ENCODE measurements around the gene PALD1. TPM values are rescaled to one million over a fixed set of nuclear protein-coding genes. Genes with fewer than 3 reads are reported as not detected.

The PALD1 gene
- polyA plus RNA-seq, 1 of the 3 experiments (the other 2 are of a cell fraction): 0.16 TPM

GRCh38 chr10:70535451-70535850, 56.9 kb downstream of the PALD1 start:
- 61% methylated on average over 5 of the region's 5 CpGs for WGBS (ENCODE audit: low lambda C conversion rate)
- POLR2A ChIA-PET: interaction anchor here (0.6 kb wide), 1 partner anchor 24 kb away, joined by 3 read pairs; no protein-coding TSS in a partner anchor
- Histone ChIP-seq H3K4me1 (ENCODE audit: control insufficient read depth in 1 of 2, insufficient read depth in 2 of 2, low read depth in 1 of 2, low read length in 1 of 2) (no peaks in the 10 kb centered on the region), H2AFZ (ENCODE audit: low read depth) (no peak overlapping the region), H3K9me3 (no peaks in the 10 kb centered on the region), H3K9me2 (no peaks in the 10 kb centered on the region), H3K27me3 (ENCODE audit: insufficient read depth) (0 out of 2 replicates have a peak, but pooled peaks cover 5% of the 10 kb centered on the region), H3K79me2 (ENCODE audit: insufficient read depth) (no peaks in the 10 kb centered on the region), H3F3A (replicated peaks; ENCODE audit: insufficient read depth) (no peaks in the 10 kb centered on the region), H3K4me3 (ENCODE audit: low read depth in 2 of 2, low read length in 1 of 2) (no peak overlapping the region), H4K20me1 (ENCODE audit: insufficient read depth) (no peaks in the 10 kb centered on the region), H3K27ac (ENCODE audit: low read depth in 2 of 2, low read length in 1 of 2) (no peak overlapping the region), H3K4me2 (no peak overlapping the region), H3K9ac (no peak overlapping the region), H3K36me3 (replicated peaks in 1 of 2; ENCODE audit: control insufficient read depth in 1 of 2, insufficient read depth in 2 of 2, low read length in 1 of 2) (no peaks in the 10 kb centered on the region)
- CTCF ChIA-PET: interaction anchor here (1.8 to 12.2 kb wide), 2 partner anchors 75 to 224 kb away, joined by 6 to 190 read pairs; no protein-coding TSS in a partner anchor
- DNase-seq: no peak
- TF ChIP-seq IRF3 (IDR thresholded peaks at IDR 0.05; ENCODE audit: low read depth, low read length) (no peak), EP300 (IDR thresholded peaks at IDR 0.05; ENCODE audit: borderline replicate concordance in 1 of 2, low read depth in 1 of 2, low read length in 1 of 2) (no peak), ZBTB33 (IDR thresholded peaks at IDR 0.05; ENCODE audit: borderline replicate concordance, low read depth) (no peak), FOXM1 (IDR thresholded peaks at IDR 0.05; ENCODE audit: low read depth) (no peak), FOXJ3 (CRISPR knock-in tag; IDR thresholded peaks at IDR 0.05) (no peak), TCF12 (IDR thresholded peaks at IDR 0.05) (no peak), YY1 (IDR thresholded peaks at IDR 0.05; ENCODE audit: low read depth) (no peak), CHD2 (IDR thresholded peaks at IDR 0.05; ENCODE audit: low read length, partially characterized antibody) (no peak), MAX (IDR thresholded peaks at IDR 0.05; ENCODE audit: low read depth) (no peak)

GRCh38 chr10:70536196-70536861, 57.8 kb downstream of the PALD1 start:
- Histone ChIP-seq H3K79me2 (ENCODE audit: insufficient read depth) (no peaks in the 10 kb centered on the region), H3K36me3 (replicated peaks in 1 of 2; ENCODE audit: control insufficient read depth in 1 of 2, insufficient read depth in 2 of 2, low read length in 1 of 2) (no peaks in the 10 kb centered on the region), H3K4me3 (ENCODE audit: low read depth in 2 of 2, low read length in 1 of 2) (no peak overlapping the region), H3F3A (replicated peaks; ENCODE audit: insufficient read depth) (no peaks in the 10 kb centered on the region), H3K27ac (ENCODE audit: low read depth in 2 of 2, low read length in 1 of 2) (no peak overlapping the region), H3K9ac (no peak overlapping the region), H3K9me2 (no peaks in the 10 kb centered on the region), H3K4me1 (ENCODE audit: control insufficient read depth in 1 of 2, insufficient read depth in 2 of 2, low read depth in 1 of 2, low read length in 1 of 2) (no peaks in the 10 kb centered on the region), H3K9me3 (no peaks in the 10 kb centered on the region), H3K4me2 (no peak overlapping the region), H4K20me1 (ENCODE audit: insufficient read depth) (no peaks in the 10 kb centered on the region), H3K27me3 (ENCODE audit: insufficient read depth) (0 out of 2 replicates have a peak, but pooled peaks cover 5% of the 10 kb centered on the region), H2AFZ (ENCODE audit: low read depth) (no peak overlapping the region)
- no peak for DNase-seq
- POLR2A ChIA-PET: no interaction called here
- 69% methylated on average over 8 of the region's 8 CpGs for WGBS (ENCODE audit: low lambda C conversion rate)
- CTCF ChIA-PET: interaction anchor here (1.1 to 12.2 kb wide), 8 partner anchors 12 to 367 kb away, joined by 3 to 190 read pairs (median 4); no protein-coding TSS in a partner anchor
- TF ChIP-seq JUND (IDR thresholded peaks at IDR 0.05) (no peak), USF2 (IDR thresholded peaks at IDR 0.05; ENCODE audit: borderline replicate concordance, low read depth, low read length) (no peak), TCF12 (IDR thresholded peaks at IDR 0.05) (no peak), NFIC (IDR thresholded peaks at IDR 0.05; ENCODE audit: borderline replicate concordance) (no peak), NRF1 (IDR thresholded peaks at IDR 0.05; ENCODE audit: low read depth, low read length) (no peak), EP300 (IDR thresholded peaks at IDR 0.05; ENCODE audit: borderline replicate concordance in 1 of 2, low read depth in 1 of 2, low read length in 1 of 2) (no peak), TEAD4 (IDR thresholded peaks at IDR 0.05; ENCODE audit: borderline replicate concordance, insufficient read depth) (no peak), USF1 (IDR thresholded peaks at IDR 0.05; ENCODE audit: borderline replicate concordance, low read depth) (no peak), FOXJ3 (CRISPR knock-in tag; IDR thresholded peaks at IDR 0.05) (no peak), REST (IDR thresholded peaks at IDR 0.05; ENCODE audit: low read depth, low read length) (no peak), MEF2A (IDR thresholded peaks at IDR 0.05; ENCODE audit: borderline replicate concordance, low read depth) (no peak), YY1 (IDR thresholded peaks at IDR 0.05; ENCODE audit: low read depth) (no peak)

All from SK-N-SH (cell line).